GM12892 (cell line): ENCODE results near the gene KIF18B.

Experiments used
- DNase-seq: peaks from one replicate; pipeline ENCODE4 v3.0.0; 2011; ENCODE audit not compliant: insufficient read length
- FAIRE-seq: peaks from 2 replicates; lab custom pipeline; 2011; peaks lifted over from hg19 to GRCh38; lab: Jason Lieb, UNC
- POLR2A ChIP-seq: IDR thresholded peaks from 2 replicates; pipeline ENCODE4 v1.6.1; 2011; ENCODE audit warnings: low read depth, low read length, control low read depth
- POLR2AphosphoS5 ChIP-seq: IDR thresholded peaks from 2 replicates; pipeline ENCODE4 v1.6.1; 2011; ENCODE audit warnings: low read depth, low read length, control low read depth
- TAF1 ChIP-seq: IDR thresholded peaks from 2 replicates; pipeline ENCODE4 v1.6.1; 2011; ENCODE audit warnings: low read depth, mild to moderate bottlenecking, control low read depth, low read length, borderline replicate concordance

KIF18B gene

DNA sequence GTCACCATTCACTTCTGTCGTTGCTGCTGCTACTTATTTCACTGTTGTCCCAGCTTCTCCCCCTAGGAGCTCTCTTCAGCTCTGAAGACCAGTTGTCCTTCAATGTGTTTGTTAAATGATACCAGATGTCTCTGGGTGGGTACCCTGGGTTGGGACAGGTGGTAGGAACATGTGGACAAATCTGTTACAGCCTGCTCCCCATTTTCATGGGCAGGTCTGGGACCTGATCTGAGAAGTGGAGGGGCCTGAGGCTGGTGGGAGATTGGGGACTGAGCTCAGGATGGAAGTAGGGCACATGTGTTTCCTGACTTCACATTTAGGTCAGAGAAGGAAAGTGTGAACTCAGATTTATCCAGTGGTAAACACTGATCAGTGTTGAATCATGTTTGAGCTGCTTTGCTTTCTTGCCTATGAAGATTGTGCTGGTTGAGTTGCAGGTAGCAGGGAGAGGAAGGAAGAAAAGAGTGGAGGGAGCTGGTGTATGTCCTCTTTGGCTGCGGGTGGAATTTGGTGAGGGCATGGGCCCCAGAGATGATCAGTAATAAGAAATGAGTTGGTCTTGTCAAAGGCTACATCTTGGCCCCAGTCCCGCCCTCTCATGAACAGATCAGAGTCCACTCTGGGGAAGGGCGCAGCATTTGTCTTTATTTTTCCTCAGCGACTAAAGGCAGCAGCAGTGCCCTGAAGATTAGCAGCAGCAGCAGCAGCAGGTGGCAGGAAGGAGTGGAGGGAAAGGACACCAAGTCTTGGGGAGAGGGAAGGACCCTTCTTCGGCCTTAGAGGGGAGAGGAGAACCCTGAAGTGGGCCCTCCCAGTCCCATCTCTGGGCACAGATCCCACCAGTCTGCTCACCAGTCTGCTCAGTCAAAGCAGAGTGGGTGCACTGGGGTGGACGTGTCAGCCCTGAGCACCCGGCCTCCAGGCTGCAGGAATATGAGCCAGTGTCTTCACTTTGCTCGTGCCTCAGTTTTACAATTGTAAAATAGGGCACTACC lies 42.3 kb downstream of the KIF18B start:
- DNase-seq (no peak), FAIRE-seq (no peak)

DNA sequence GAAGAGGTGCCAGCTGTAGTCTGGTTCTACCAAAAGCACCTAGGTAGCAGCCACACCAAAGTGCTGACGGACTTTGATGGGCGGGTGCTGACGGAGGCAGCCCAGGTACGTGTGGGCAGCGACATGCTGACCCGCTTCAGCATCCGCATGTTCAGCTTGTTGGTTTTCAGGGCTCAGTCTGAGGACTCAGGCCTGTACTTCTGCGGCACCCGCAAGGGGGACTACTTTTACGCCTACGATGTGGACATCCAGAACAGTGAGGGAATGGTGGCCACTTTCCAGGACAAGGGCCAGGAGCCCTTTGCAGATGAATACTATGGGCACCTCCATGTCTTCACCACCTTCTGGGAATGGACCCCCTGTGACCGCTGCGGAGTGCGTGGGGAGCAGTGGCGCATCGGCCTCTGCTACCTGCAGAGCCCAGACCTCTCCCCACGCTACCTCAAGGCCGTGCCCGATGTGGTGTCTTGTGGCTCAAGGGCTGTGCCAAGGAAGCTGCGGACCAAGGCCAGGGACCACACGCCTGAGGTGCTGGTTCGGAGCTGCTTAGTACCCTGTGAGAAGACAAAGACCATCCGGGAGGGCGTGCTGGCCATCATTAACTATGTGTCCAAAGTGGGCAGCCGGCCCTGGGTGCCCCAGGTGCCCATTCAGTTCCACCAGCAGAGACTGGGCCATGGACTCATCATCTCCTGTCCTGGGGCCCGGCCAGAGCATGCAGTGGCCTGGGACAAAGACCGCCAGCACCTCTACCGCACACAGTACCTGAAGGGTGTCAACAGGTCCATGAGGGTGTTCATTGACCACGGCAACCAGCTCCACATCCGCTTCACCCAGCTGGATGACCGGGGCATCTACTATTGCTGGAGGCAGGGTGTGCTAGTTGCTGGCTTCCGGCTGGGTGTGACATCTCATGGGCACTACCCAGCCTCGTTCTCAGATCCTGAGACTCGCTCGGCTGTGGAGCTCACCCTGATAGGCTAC lies 43.3 kb downstream of the KIF18B start:
- DNase-seq (no peak), FAIRE-seq (no peak)
- TF ChIP-seq POLR2AphosphoS5: no peak
- no peak for TF ChIP-seq TAF1
- no peak for TF ChIP-seq POLR2A

More for the DNA sequence above, 42.3 kb downstream of the KIF18B start:
- TF ChIP-seq TAF1: no peak

GRCh38 chr17:44903012-44903685 lies 44.4 kb downstream of the KIF18B start:
- FAIRE-seq: no peak
- no peak for DNase-seq
- no peak for TF ChIP-seq POLR2A
- no peak for TF ChIP-seq TAF1
- TF ChIP-seq POLR2AphosphoS5: no peak

DNA sequence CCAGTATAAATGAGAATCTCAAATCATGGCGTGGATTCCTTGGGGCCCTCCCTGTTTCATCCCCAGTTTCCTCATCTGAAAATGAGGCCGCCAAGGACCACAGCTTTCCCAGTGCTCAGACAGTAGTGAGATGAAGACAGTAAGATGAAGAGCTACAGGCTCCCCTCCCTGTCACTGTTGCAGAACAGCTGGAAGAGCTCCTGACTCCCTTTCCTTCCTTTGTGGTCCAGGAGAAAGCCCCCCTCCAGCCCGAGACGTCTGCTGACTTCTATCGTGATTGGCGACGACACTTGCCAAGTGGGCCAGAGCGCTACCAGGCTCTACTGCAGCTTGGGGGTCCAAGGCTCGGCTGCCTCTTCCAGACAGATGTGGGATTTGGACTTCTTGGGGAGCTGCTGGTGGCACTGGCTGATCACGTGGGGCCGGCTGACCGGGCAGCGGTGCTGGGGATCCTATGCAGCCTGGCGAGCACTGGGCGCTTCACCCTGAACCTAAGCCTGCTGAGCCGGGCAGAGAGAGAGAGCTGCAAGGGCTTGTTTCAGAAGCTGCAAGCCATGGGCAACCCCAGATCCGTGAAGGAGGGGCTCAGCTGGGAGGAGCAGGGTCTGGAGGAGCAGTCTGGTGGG lies 45.3 kb downstream of the KIF18B start:
- FAIRE-seq (no peak), DNase-seq (no peak)
- TF ChIP-seq POLR2AphosphoS5 (no peak), TAF1 (no peak), POLR2A (no peak)

DNA sequence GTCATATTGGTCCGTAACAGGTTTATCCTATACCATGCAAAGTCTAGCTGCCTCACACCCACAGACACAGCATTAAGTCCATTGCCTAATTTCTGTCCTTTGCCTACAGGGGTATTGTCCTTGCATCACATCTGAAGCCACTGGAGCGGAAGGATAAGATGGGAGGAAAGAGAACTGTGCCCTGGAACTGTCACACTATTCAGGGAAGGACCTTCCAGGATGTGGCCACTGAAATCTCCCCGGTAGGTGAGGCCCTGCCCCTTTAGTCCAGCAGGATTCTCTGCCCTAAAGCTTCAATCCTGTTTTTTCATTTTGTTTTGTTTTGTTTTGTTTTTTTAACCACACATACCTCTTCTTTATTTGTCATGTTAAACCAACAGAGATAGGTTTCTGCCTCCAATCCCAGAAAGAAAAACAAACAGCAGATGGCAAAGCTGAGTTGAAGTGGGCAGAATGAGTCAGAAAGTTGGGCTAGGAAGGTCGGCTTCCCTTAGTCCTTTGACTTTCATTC lies 46.1 kb downstream of the KIF18B start:
- DNase-seq: no peak
- no peak for FAIRE-seq
- TF ChIP-seq POLR2A: no peak
- no peak for TF ChIP-seq POLR2AphosphoS5
- no peak for TF ChIP-seq TAF1

DNA sequence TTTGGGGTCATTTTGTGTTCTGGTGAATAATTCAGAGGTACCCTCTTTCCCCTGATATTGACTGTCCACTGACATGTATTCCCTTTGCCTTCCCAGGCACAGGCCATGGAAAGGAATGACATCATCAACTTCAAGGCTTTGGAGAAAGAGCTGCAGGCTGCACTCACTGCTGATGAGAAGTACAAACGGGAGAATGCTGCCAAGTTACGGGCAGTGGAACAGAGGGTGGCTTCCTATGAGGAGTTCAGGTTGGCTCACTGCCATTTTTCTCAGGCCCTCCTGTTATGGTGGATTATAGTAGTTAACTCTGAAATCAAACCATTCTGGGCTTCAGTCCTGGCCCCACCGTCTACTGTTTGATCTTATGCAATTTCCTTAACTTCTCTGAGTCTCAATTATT lies 46.7 kb downstream of the KIF18B start:
- TF ChIP-seq POLR2AphosphoS5 (no peak), TAF1 (no peak), POLR2A (no peak)
- DNase-seq: no peak
- no peak for FAIRE-seq

- peak; percentile 75; the same call in 1 of the 2 replicates for TF ChIP-seq TAF1
- peak; percentile 93 for TF ChIP-seq POLR2AphosphoS5
- peak; percentile 92 for TF ChIP-seq POLR2A
- FAIRE-seq (peak; percentile 98), DNase-seq (peak; percentile 83)
These were observed 48.3 kb downstream of the KIF18B start, which contains the start of gene EFTUD2 for GRCh38 chr17:44899074-44899782. Gene EFTUD2, minus strand, starts transcription at chr17:44899445. Its CDS starts 4,924 bp downstream, at chr17:44894521.

DNA sequence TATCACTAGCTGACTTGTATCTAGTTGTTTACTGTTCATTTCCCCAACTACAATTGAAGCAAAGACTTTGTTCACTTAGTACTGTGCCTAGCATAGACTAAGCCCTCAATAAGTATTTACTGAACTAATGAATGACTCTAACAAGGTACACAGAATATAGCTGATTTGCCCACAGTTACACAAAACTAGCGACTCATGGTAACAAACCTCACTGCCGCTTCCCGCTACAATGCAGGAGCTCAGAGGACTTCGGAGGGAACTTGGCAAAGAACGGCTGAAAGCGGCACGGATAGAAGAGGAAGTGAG lies 48.9 kb downstream of the KIF18B start:
- TF ChIP-seq POLR2AphosphoS5 (no peak), TAF1 (no peak)
- no peak for FAIRE-seq
- no peak for DNase-seq

- FAIRE-seq: no peak
- no peak for DNase-seq
- TF ChIP-seq POLR2A: no peak
- TF ChIP-seq TAF1: no peak
- TF ChIP-seq POLR2AphosphoS5: no peak
These were observed 52.9 kb downstream of the KIF18B start for GRCh38 chr17:44894642-44895041.

GRCh38 chr17:44892250-44892649 lies 55.3 kb downstream of the KIF18B start:
- FAIRE-seq: no peak
- no peak for DNase-seq

DNA sequence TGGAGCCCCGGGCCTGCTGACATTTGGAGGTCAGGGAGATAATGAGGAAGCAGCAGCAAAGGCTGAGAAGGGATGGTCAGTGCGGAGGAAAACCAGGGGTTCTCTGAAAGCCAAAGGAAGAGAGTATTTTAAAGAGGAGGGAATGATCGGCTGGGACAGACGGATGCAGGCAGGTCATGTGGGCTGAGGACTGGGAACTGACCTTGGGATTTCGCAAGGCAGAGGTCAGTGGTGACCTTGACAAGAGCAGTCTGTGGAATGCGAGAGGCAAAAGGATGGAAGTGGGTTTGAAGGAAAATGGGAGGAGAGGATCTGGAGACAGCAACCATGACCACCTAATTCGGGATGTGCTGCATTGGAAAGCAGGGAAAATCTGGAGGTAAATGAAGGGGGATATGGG lies 58.6 kb downstream of the KIF18B start:
- DNase-seq: no peak
- no peak for TF ChIP-seq TAF1
- TF ChIP-seq POLR2A: no peak
- no peak for TF ChIP-seq POLR2AphosphoS5
- no peak for FAIRE-seq

More at GRCh38 chr17:44892250-44892649, 55.3 kb downstream of the KIF18B start:
- TF ChIP-seq POLR2AphosphoS5: no peak
- TF ChIP-seq POLR2A: no peak
- no peak for TF ChIP-seq TAF1
